Measurements from ENCODE around the gene RNF43. TPM values are rescaled to one million over a fixed set of nuclear protein-coding genes. Genes with fewer than 3 reads are reported as not detected.

RNF43 gene
- total RNA-seq, 1 experiment from 2014 or later, result 0.04 TPM

DNA sequence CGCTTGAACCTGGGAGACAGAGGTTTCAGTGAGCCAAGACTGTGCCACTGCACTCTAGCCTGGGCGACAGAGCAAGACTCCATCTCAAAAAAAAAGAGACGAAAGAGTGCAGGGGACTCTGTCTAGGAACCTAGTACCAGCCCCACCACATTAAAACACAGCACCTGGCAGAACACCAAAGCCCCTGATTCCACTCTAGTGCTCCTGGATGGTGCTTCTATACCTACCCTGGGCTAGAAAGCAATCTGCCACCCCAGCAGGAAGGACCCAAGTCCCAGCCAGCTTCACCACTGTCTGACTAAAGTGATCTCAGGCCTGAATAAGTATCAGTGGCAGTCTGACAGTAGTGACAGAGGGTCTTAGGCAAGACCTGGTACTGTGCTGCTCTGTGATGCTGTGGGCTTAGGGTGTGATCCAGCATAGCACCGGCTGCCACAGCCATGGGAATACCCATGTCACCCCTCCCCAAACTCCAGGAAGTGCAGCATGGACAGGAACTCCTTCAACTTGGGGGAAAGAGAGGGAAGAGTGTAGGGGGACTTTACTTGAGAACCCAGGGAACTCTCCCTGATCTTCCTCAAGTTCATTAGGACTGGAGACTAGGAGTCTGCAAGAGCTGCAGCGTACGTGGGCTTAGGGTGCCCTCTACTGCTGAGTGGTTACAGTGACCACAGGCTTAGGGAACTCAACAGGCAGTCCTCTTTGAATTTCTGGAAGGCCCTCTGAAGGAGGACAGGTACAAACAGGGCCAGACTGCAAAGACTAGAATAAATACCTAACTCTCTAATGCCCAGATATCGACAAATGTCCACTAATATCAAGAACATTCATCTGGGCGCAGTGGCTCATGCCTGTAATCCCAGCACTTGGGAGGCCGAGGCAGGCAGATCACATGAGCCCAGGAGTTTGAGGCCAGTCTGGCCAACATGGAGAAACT is 30.0 kb upstream of the RNF43 start:
- no TSS peak for BruUV-seq (replicated peaks)
- H3K4me3 ChIP-seq (ENCODE audit: low read depth, low read length, poor library complexity, severe bottlenecking), result no peak overlapping the region
- peak; percentile 82 for DNase-seq (ENCODE audit: low spot score)

DNA sequence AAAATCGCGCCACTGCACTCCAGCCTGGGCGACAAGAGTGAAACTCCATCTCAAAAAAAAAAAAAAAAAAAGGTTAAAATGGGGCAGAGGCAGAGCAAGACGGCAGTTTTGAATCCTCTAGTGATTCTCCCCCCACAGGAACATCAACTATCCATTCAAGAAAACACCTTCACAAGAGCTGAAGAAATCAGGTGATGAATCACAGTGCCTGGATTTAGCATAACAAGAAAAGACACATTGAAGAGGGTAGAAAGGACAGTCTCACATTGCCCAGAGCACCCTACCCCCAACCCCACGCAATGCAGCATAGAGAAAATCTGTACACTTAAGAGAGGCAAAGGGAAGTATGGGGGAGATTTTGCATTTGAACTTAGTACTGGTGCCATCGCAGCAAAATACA is 28.8 kb upstream of the RNF43 start:
- H3K9me3 ChIP-seq (ENCODE audit: low read depth, low read length, poor library complexity, severe bottlenecking), result no peaks in the 10 kb centered on the region
- no peak overlapping the region for H3K4me3 ChIP-seq (ENCODE audit: low read depth, low read length, poor library complexity, severe bottlenecking)
- no peak overlapping the region for H3K27ac ChIP-seq (ENCODE audit: low read depth, low read length, poor library complexity, severe bottlenecking)
- intact Hi-C loops (cut with micrococcal nuclease; ENCODE audit: unreplicated experiment), result loop anchor here (5.0 kb wide), 4 partner anchors 129 to 1314 kb away; no protein-coding TSS in a partner anchor
- peaks cover 23% of the 10 kb centered on the region for H3K27me3 ChIP-seq (replicated peaks; ENCODE audit: insufficient read depth, low read depth, low read length, poor library complexity)
- no TSS peak for BruUV-seq (replicated peaks)
- H3K36me3 ChIP-seq (ENCODE audit: insufficient read depth, low read length, poor library complexity, severe bottlenecking), result no peaks in the 10 kb centered on the region
- ChIA-PET POLR2A (ENCODE audit: low non-redundant PET) (no interaction called here), CTCF (interaction anchor here (0.7 kb wide), 2 partner anchors 51 to 455 kb away, joined by 5 to 6 read pairs; no protein-coding TSS in a partner anchor)
- no peak for DNase-seq (ENCODE audit: low spot score)
- H3K4me1 ChIP-seq (ENCODE audit: insufficient read depth, low read length, poor library complexity, severe bottlenecking), result no peaks in the 10 kb centered on the region
- no peak for TF ChIP-seq EZH2 (IDR thresholded peaks at IDR 0.05; ENCODE audit: borderline replicate concordance, low read depth, low read length, poor library complexity, severe bottlenecking)
- TF ChIP-seq, protein P1, sequence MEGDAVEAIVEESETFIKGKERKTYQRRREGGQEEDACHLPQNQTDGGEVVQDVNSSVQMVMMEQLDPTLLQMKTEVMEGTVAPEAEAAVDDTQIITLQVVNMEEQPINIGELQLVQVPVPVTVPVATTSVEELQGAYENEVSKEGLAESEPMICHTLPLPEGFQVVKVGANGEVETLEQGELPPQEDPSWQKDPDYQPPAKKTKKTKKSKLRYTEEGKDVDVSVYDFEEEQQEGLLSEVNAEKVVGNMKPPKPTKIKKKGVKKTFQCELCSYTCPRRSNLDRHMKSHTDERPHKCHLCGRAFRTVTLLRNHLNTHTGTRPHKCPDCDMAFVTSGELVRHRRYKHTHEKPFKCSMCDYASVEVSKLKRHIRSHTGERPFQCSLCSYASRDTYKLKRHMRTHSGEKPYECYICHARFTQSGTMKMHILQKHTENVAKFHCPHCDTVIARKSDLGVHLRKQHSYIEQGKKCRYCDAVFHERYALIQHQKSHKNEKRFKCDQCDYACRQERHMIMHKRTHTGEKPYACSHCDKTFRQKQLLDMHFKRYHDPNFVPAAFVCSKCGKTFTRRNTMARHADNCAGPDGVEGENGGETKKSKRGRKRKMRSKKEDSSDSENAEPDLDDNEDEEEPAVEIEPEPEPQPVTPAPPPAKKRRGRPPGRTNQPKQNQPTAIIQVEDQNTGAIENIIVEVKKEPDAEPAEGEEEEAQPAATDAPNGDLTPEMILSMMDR (conservative IDR thresholded peaks at IDR 0.05; ENCODE audit: low read depth, low read length), result no peak

More for the DNA sequence above, 30.0 kb upstream of the RNF43 start:
- POLR2A ChIA-PET (ENCODE audit: low non-redundant PET), result no interaction called here
- CTCF ChIA-PET, result interaction anchor here (0.5 to 1.6 kb wide), 3 partner anchors 130 to 532 kb away, joined by 3 to 5 read pairs (median 4); no protein-coding TSS in a partner anchor
- no peaks in the 10 kb centered on the region for H3K9me3 ChIP-seq (ENCODE audit: low read depth, low read length, poor library complexity, severe bottlenecking)
- no peak overlapping the region for H3K27ac ChIP-seq (ENCODE audit: low read depth, low read length, poor library complexity, severe bottlenecking)
- TF ChIP-seq EZH2 (IDR thresholded peaks at IDR 0.05; ENCODE audit: borderline replicate concordance, low read depth, low read length, poor library complexity, severe bottlenecking), result no peak
- TF ChIP-seq, protein P1 (conservative IDR thresholded peaks at IDR 0.05; ENCODE audit: low read depth, low read length), result peak; percentile 76
- H3K4me1 ChIP-seq (ENCODE audit: insufficient read depth, low read length, poor library complexity, severe bottlenecking), result no peaks in the 10 kb centered on the region
- H3K27me3 ChIP-seq (replicated peaks; ENCODE audit: insufficient read depth, low read depth, low read length, poor library complexity), result peaks cover 13% of the 10 kb centered on the region
- intact Hi-C loops (cut with micrococcal nuclease; ENCODE audit: unreplicated experiment), result loop anchor here (1.0 to 5.0 kb wide), 5 partner anchors 130 to 1315 kb away; no protein-coding TSS in a partner anchor
- H3K36me3 ChIP-seq (ENCODE audit: insufficient read depth, low read length, poor library complexity, severe bottlenecking), result no peaks in the 10 kb centered on the region

DNA sequence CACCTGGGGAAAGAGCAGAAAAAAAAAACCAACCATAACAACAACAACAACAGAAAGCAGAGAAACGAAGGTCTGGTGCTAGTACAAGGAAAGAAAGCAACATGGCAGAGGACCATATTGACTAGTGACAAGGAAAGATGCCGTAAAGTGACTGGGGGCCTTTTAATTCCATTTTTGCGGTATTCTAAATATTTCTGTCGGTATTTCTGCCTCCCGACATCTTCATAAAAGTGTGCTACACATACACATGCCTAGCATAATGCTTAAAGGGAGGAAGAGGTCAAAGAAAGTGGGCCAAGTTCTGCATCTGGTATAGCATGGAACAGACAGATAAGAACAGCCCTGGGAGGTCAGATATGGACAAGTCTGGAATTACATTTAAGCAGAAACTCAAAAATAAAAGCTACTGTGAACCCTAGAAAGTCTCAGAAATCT is 19.5 kb upstream of the RNF43 start:
- no peaks in the 10 kb centered on the region for H3K9me3 ChIP-seq (ENCODE audit: low read depth, low read length, poor library complexity, severe bottlenecking)
- H3K4me1 ChIP-seq (ENCODE audit: insufficient read depth, low read length, poor library complexity, severe bottlenecking), result no peaks in the 10 kb centered on the region
- ChIA-PET CTCF (no interaction called here), POLR2A (ENCODE audit: low non-redundant PET) (no interaction called here)
- H3K4me3 ChIP-seq (ENCODE audit: low read depth, low read length, poor library complexity, severe bottlenecking), result no peak overlapping the region
- BruUV-seq (replicated peaks), result no TSS peak
- no peak overlapping the region for H3K27ac ChIP-seq (ENCODE audit: low read depth, low read length, poor library complexity, severe bottlenecking)
- no peak for TF ChIP-seq EZH2 (IDR thresholded peaks at IDR 0.05; ENCODE audit: borderline replicate concordance, low read depth, low read length, poor library complexity, severe bottlenecking)
- TF ChIP-seq, protein P1 (conservative IDR thresholded peaks at IDR 0.05; ENCODE audit: low read depth, low read length), result no peak
- intact Hi-C loops (cut with micrococcal nuclease; ENCODE audit: unreplicated experiment), result no loop called here
- no peaks in the 10 kb centered on the region for H3K36me3 ChIP-seq (ENCODE audit: insufficient read depth, low read length, poor library complexity, severe bottlenecking)
- no peak for DNase-seq (ENCODE audit: low spot score)
- H3K27me3 ChIP-seq (replicated peaks; ENCODE audit: insufficient read depth, low read depth, low read length, poor library complexity), result peaks cover 28% of the 10 kb centered on the region
